Measurements from ENCODE around the gene PRMT7.

The PRMT7 gene

DNA sequence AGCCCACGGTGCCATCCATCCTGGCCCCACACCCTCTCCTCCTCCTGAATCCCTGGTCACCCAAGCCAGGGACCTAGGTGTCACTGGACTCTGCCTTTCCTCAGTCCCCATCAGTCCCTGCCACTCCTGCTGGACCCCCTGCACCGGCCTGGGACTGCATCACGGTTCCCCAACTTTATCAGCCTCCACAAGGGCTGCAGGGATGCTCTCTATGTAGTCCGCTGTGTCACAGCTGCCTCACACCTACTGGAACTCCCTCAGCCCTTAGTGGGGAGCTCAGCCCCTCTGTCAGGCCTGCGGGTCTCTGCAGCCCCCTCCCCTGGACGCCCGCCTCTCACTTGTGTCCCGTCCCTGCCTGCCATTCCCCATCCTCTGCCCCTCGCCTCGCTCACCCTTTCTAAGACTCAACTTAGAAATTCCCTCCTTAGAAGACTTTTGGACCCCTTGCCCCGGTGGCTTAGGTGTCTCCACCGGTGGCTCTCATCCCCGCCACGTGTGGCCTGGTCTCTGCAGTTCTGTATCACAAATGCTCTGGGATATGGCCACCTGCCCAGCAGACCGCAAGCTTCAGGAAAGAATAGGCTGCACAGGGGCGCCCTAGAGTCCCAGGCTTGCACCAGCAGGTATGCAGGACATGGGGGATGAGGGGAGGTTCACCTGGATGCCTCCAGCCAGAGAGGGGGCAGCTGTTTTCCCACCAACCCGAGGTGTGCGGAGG is 62.9 kb downstream of the PRMT7 start:
- no peak overlapping the region for H3K27ac ChIP-seq
- TF ChIP-seq, protein P1, sequence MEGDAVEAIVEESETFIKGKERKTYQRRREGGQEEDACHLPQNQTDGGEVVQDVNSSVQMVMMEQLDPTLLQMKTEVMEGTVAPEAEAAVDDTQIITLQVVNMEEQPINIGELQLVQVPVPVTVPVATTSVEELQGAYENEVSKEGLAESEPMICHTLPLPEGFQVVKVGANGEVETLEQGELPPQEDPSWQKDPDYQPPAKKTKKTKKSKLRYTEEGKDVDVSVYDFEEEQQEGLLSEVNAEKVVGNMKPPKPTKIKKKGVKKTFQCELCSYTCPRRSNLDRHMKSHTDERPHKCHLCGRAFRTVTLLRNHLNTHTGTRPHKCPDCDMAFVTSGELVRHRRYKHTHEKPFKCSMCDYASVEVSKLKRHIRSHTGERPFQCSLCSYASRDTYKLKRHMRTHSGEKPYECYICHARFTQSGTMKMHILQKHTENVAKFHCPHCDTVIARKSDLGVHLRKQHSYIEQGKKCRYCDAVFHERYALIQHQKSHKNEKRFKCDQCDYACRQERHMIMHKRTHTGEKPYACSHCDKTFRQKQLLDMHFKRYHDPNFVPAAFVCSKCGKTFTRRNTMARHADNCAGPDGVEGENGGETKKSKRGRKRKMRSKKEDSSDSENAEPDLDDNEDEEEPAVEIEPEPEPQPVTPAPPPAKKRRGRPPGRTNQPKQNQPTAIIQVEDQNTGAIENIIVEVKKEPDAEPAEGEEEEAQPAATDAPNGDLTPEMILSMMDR (conservative IDR thresholded peaks at IDR 0.05): no peak
- TF ChIP-seq ZFX (IDR thresholded peaks at IDR 0.05): no peak

DNA sequence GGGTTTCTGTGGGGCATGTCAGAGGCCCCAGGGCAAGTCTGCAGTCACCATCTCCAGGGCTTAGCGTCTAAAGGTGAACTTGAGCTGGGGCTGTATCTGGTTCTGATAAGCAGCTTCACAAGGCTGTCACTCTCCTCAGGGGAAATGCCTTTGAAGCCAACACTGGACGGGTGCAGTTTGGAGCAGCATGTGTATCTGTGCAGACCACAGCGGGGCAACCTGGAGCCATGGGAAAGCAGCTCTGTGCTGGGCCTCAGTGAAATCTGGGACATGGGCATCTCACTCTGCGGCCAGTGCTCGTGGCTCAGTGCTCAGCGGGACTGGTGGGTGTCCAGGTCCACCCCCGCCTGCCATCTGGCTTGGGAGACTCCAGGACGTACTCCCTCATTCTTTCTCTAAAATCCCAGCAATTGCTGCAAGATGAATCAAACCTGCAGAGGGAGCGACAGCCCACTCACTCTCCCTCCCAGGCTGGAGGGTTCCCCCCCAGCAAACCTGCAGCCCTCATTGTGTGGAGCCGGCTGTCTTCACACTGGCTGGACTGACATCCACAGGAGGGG is 63.5 kb downstream of the PRMT7 start:
- TF ChIP-seq, protein P1 (conservative IDR thresholded peaks at IDR 0.05): no peak
- TF ChIP-seq ZFX (IDR thresholded peaks at IDR 0.05): no peak
- H3K27ac ChIP-seq: no peak overlapping the region

DNA sequence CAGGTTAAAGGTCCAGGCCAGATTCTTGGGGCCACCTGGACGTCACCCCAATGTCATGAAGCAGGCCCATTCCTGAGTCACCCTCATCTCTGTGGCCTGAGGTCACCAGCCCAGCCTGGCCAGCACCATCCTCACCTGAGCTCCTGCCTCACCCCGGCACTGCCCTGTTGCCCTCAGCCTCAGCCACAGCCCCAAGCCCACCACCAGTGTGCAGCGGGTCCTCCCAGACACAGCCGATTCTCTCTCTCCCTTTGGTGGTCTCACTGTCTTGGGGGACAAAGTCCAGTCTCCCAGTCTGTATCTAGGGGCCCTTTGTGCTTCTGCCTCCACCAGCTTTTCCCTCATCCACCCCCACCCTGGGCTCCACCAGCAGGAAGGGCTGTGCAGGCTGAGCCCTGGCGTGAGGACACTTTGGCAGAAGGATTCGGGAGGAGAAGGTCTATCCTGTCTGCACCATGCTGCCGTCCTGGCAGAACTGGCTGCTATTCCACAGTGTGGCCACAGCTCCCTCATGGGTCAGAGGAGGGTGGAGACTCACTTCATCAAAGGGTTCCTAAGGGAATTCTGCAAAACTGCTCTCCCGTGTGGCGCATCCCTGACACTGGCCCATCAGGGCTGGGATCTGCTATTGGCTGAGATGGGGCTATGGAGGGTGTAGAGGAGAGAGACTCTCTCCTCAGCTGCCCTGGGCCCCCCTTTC is 64.3 kb downstream of the PRMT7 start:
- no peak for TF ChIP-seq ZFX (IDR thresholded peaks at IDR 0.05)
- TF ChIP-seq, protein P1 (conservative IDR thresholded peaks at IDR 0.05): no peak
- no peak overlapping the region for H3K27ac ChIP-seq

DNA sequence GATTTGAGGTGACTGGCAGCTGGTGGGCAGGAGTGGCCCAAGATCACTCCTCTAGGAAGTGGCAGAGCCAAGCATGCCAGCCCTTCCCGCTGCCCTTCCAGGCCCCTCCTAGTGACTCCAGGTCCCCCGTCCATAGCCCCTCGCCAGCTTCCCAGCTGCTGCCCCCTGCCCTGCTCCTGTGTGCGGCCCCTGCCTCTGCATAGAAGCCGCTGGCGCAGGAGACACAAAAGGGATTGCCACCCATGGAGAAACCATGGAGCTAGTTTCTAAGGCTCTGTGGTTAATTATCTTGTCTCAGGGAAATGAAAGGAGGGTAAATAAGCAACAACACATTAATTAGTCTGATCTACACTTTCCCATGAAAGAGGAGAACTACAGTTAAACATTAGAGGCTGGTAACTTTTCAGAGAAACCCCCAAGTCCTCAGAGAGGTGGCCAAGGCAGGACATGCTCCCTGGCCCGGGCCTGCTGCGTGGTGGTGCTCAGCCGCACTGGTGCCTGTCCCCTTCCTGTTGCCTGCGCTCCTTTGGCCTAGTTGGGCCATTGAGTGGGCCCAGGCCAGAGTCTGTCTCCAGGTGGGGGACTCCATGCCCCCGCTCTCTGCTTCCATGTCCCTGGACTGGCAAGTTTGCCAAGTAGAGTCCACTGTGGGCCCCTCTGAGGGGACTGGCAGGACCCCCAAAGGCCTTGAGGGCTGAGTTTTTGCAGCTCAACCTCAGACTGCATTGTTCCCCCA is 65.2 kb downstream of the PRMT7 start:
- H3K27ac ChIP-seq: no peak overlapping the region
- no peak for TF ChIP-seq ZFX (IDR thresholded peaks at IDR 0.05)
- TF ChIP-seq, protein P1 (conservative IDR thresholded peaks at IDR 0.05): no peak

DNA sequence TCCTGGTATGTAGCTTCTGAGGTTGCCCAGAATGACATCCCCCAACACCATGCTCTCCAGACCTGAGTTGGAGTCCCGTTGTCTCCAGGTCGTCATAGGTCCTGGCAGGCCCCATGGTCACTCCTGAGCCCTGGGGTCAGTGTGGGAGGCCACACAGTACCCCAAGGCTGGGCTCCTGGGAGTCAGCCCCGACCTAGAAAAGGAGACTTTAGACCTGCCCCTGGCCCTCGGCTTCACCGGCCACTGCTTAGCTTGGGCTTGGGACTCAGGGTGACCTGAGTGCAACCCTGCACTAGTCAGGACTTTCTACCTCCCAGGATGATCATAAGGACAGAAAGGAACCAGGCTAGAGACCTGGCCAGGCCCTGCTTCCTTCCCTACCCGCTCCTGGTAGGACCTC is 65.8 kb downstream of the PRMT7 start:
- no peak overlapping the region for H3K27ac ChIP-seq
- TF ChIP-seq, protein P1 (conservative IDR thresholded peaks at IDR 0.05): no peak
- no peak for TF ChIP-seq ZFX (IDR thresholded peaks at IDR 0.05)

DNA sequence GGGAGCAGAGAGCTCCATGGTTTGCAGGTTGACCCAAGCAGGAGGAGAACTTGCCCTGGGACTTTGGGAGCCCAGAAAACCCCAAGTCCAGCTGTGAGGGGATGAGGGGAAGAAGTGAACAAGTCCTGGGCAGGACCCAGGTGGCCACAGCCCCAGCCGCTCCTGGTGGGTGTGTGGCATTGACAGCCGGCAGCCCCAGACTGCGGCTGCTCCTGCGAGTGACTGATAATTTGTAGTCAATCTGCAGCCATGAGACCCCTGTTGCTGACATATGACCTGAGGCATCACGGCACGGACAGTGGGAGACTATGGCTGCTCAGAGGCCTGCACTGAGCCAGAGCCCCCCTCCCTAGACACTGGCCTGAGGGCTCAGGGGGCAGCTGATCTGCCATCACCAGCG is 66.4 kb downstream of the PRMT7 start:
- TF ChIP-seq, protein P1 (conservative IDR thresholded peaks at IDR 0.05): no peak
- no peak for TF ChIP-seq ZFX (IDR thresholded peaks at IDR 0.05)
- peak overlapping the region; percentile 42 for H3K27ac ChIP-seq
